Measurements from ENCODE around the gene INPP5J. TPM values are rescaled to one million over a fixed set of nuclear protein-coding genes. Genes with fewer than 3 reads are reported as not detected.
"Not testable (repeated sequence)": the region's sequence is repeated elsewhere in the genome, so short reads cannot be mapped to it uniquely, and the experiment has no call there.

The INPP5J gene
- polyA plus RNA-seq, 3 donors from 2014 or later, result not detected

- no peak for DNase-seq
- Mint-ChIP-seq H3K36me3 (no peaks in the 10 kb centered on the region), H3K4me1 (peaks cover 0 to under 1% of the 10 kb centered on the region in 2 donors), H3K4me3 (no peak overlapping the region), H3K9me3 (no peaks in the 10 kb centered on the region), H3K27me3 (ENCODE audit: low read depth in 3 of 3) (peaks cover 1 to 2% (median 2%) of the 10 kb centered on the region in 3 donors), H3K27ac (no peak overlapping the region)
Observed at GRCh38 chr22:31100762-31101525, 21.8 kb upstream of the INPP5J start.

- no peak for DNase-seq
- H3K4me3 Mint-ChIP-seq, result no peak overlapping the region
- H3K27ac Mint-ChIP-seq, result no peak overlapping the region
Observed at GRCh38 chr22:31102441-31103081, 20.2 kb upstream of the INPP5J start.

GRCh38 chr22:31103111-31103510, 19.7 kb upstream of the INPP5J start:
- H3K27ac Mint-ChIP-seq, result no peak overlapping the region

More at GRCh38 chr22:31102441-31103081, 20.2 kb upstream of the INPP5J start:
- Mint-ChIP-seq H3K4me1 (peaks cover 8 to 13% of the 10 kb centered on the region in 2 donors), H3K27me3 (ENCODE audit: low read depth in 3 of 3) (peaks cover under 1 to 2% (median 1%) of the 10 kb centered on the region in 3 donors), H3K36me3 (no peaks in the 10 kb centered on the region), H3K9me3 (peaks cover 0 to under 1% (median 0%) of the 10 kb centered on the region in 6 donors)

GRCh38 chr22:31103899-31104694, 18.7 kb upstream of the INPP5J start:
- DNase-seq, result no peak
- no peak overlapping the region for H3K27ac Mint-ChIP-seq
- H3K4me3 Mint-ChIP-seq, result peak overlapping the region in 1 of 5 donors; percentile 36

More at GRCh38 chr22:31103111-31103510, 19.7 kb upstream of the INPP5J start:
- Mint-ChIP-seq H3K27me3 (ENCODE audit: low read depth in 3 of 3) (peaks cover 1 to 2% (median 2%) of the 10 kb centered on the region in 3 donors), H3K36me3 (no peaks in the 10 kb centered on the region), H3K4me3 (no peak overlapping the region), H3K4me1 (peaks cover 13 to 18% of the 10 kb centered on the region in 2 donors), H3K9me3 (peaks cover 0 to 2% (median 0%) of the 10 kb centered on the region in 6 donors)
- no peak for DNase-seq

GRCh38 chr22:31104869-31105268, 17.9 kb upstream of the INPP5J start:
- H3K9me3 Mint-ChIP-seq, result peaks cover 0 to 2% (median 0%) of the 10 kb centered on the region in 6 donors
- H3K27me3 Mint-ChIP-seq (ENCODE audit: low read depth in 3 of 3), result peaks cover 2 to 4% (median 2%) of the 10 kb centered on the region in 3 donors
- peak in 1 of 3 donors; percentile 12 for DNase-seq
- H3K4me1 Mint-ChIP-seq, result peaks cover 15 to 18% of the 10 kb centered on the region in 2 donors
- H3K27ac Mint-ChIP-seq, result no peak overlapping the region
- H3K4me3 Mint-ChIP-seq, result no peak overlapping the region
- H3K36me3 Mint-ChIP-seq, result no peaks in the 10 kb centered on the region

More at GRCh38 chr22:31103899-31104694, 18.7 kb upstream of the INPP5J start:
- Mint-ChIP-seq H3K9me3 (peaks cover 0 to 2% (median 0%) of the 10 kb centered on the region in 6 donors), H3K4me1 (peaks cover 15 to 18% of the 10 kb centered on the region in 2 donors), H3K27me3 (ENCODE audit: low read depth in 3 of 3) (peaks cover 1 to 2% (median 2%) of the 10 kb centered on the region in 3 donors), H3K36me3 (no peaks in the 10 kb centered on the region)

GRCh38 chr22:31105282-31105929, 17.4 kb upstream of the INPP5J start:
- Mint-ChIP-seq H3K27ac (no peak overlapping the region), H3K4me1 (peaks cover 15 to 18% of the 10 kb centered on the region in 2 donors), H3K9me3 (peaks cover 0 to 2% (median 0%) of the 10 kb centered on the region in 6 donors), H3K4me3 (no peak overlapping the region), H3K36me3 (no peaks in the 10 kb centered on the region), H3K27me3 (ENCODE audit: low read depth in 3 of 3) (peaks cover 2 to 6% (median 2%) of the 10 kb centered on the region in 3 donors)
- DNase-seq, result no peak

- Mint-ChIP-seq H3K9me3 (peaks cover 0 to 2% (median 0%) of the 10 kb centered on the region in 6 donors), H3K36me3 (no peaks in the 10 kb centered on the region), H3K27me3 (ENCODE audit: low read depth in 3 of 3) (peaks cover 2 to 6% (median 2%) of the 10 kb centered on the region in 3 donors), H3K27ac (peak overlapping the region in 2 of 6 donors; percentile 4 to 49), H3K4me1 (peaks cover 15 to 18% of the 10 kb centered on the region in 2 donors), H3K4me3 (peak overlapping the region; percentile 14 to 95 (median 92))
- DNase-seq, result no peak
Observed at GRCh38 chr22:31106001-31106571, 16.7 kb upstream of the INPP5J start.

GRCh38 chr22:31106731-31107177, 16.0 kb upstream of the INPP5J start:
- peaks cover 2 to 6% (median 3%) of the 10 kb centered on the region in 3 donors for H3K27me3 Mint-ChIP-seq (ENCODE audit: low read depth in 3 of 3)
- peak overlapping the region in 4 of 6 donors; percentile 4 to 63 (median 34) for H3K27ac Mint-ChIP-seq
- peaks cover 15 to 18% of the 10 kb centered on the region in 2 donors for H3K4me1 Mint-ChIP-seq
- H3K36me3 Mint-ChIP-seq, result no peaks in the 10 kb centered on the region
- DNase-seq, result no peak
- peak overlapping the region; percentile 87 to 95 (median 93) for H3K4me3 Mint-ChIP-seq
- H3K9me3 Mint-ChIP-seq, result peaks cover 0 to 2% (median 0%) of the 10 kb centered on the region in 6 donors

- H3K36me3 Mint-ChIP-seq, result no peaks in the 10 kb centered on the region
- H3K4me1 Mint-ChIP-seq, result peaks cover 15 to 18% of the 10 kb centered on the region in 2 donors
- DNase-seq, result peak; percentile 80 to 85 (median 84)
- peak within 1 kb of the TSS; percentile 39 to 87 (median 78) for H3K27ac Mint-ChIP-seq
- H3K4me3 Mint-ChIP-seq, result peak within 1 kb of the TSS; percentile 87 to 95 (median 93)
- peaks cover 2 to 5% (median 5%) of the 10 kb centered on the region in 3 donors for H3K27me3 Mint-ChIP-seq (ENCODE audit: low read depth in 3 of 3)
- peaks cover 0 to 2% (median 0%) of the 10 kb centered on the region in 6 donors for H3K9me3 Mint-ChIP-seq
Observed at GRCh38 chr22:31107178-31107893, 15.4 kb upstream of the INPP5J start, which contains the start of gene SELENOM. Gene SELENOM, minus strand, starts transcription at chr22:31107568. Its CDS starts 63 bp downstream, at chr22:31107505.

GRCh38 chr22:31107894-31108218, 14.9 kb upstream of the INPP5J start:
- Mint-ChIP-seq H3K36me3 (no peaks in the 10 kb centered on the region), H3K9me3 (peaks cover 0 to 3% (median 0%) of the 10 kb centered on the region in 6 donors), H3K4me1 (peaks cover 15 to 18% of the 10 kb centered on the region in 2 donors), H3K27me3 (ENCODE audit: low read depth in 3 of 3) (peaks cover 2 to 9% (median 5%) of the 10 kb centered on the region in 3 donors), H3K27ac (peak overlapping the region in 5 of 6 donors; percentile 39 to 84 (median 75)), H3K4me3 (peak overlapping the region; percentile 87 to 95 (median 93))
- no peak for DNase-seq

GRCh38 chr22:31112547-31113091, 10.1 kb upstream of the INPP5J start:
- H3K36me3 Mint-ChIP-seq; H3K4me3 Mint-ChIP-seq; H3K4me1 Mint-ChIP-seq; H3K27ac Mint-ChIP-seq; H3K27me3 Mint-ChIP-seq (ENCODE audit: low read depth in 3 of 3); H3K9me3 Mint-ChIP-seq; DNase-seq: not testable (repeated sequence)

Measured in immature natural killer cell (primary cell).